ENCODE measurements around the gene KCNK1. TPM values are rescaled to one million over a fixed set of nuclear protein-coding genes. Genes with fewer than 3 reads are reported as not detected.

Gene KCNK1
- total RNA-seq, 2 experiments from 2014 or later: 5.0 to 5.2 TPM

- Mint-ChIP-seq H3K9me3 (peaks cover 7% of the 10 kb centered on the region), H3K27me3 (peaks cover 24% of the 10 kb centered on the region), H3K4me1 (ENCODE audit: low read depth) (no peaks in the 10 kb centered on the region), H3K36me3 (no peaks in the 10 kb centered on the region), H3K4me3 (no peak overlapping the region), H3K27ac (no peak overlapping the region)
- no peak for DNase-seq
- intact Hi-C loops (cut with micrococcal nuclease): no loop called here
- POLR2A ChIA-PET: interaction anchor here (0.7 kb wide), 1 partner anchor 12 kb away, joined by 3 read pairs; no protein-coding TSS in a partner anchor
- CTCF ChIA-PET: no interaction called here
Observed at GRCh38 chr1:233704898-233705723, 91.2 kb downstream of the KCNK1 start.

GRCh38 chr1:233707153-233707879 is 93.4 kb downstream of the KCNK1 start:
- DNase-seq: no peak
- no peak overlapping the region for H3K27ac Mint-ChIP-seq
- ChIA-PET POLR2A (no interaction called here), CTCF (no interaction called here)
- H3K4me3 Mint-ChIP-seq: no peak overlapping the region
- H3K27me3 Mint-ChIP-seq: peaks cover 10% of the 10 kb centered on the region
- H3K36me3 Mint-ChIP-seq: no peaks in the 10 kb centered on the region
- intact Hi-C loops (cut with micrococcal nuclease): no loop called here
- H3K4me1 Mint-ChIP-seq (ENCODE audit: low read depth): no peaks in the 10 kb centered on the region
- H3K9me3 Mint-ChIP-seq: peaks cover 12% of the 10 kb centered on the region

GRCh38 chr1:233707880-233708815 is 94.2 kb downstream of the KCNK1 start:
- Mint-ChIP-seq H3K27ac (no peak overlapping the region), H3K4me1 (ENCODE audit: low read depth) (no peaks in the 10 kb centered on the region), H3K36me3 (no peaks in the 10 kb centered on the region), H3K27me3 (peaks cover 10% of the 10 kb centered on the region), H3K4me3 (no peak overlapping the region), H3K9me3 (peaks cover 12% of the 10 kb centered on the region)
- ChIA-PET POLR2A (no interaction called here), CTCF (no interaction called here)
- DNase-seq: no peak
- intact Hi-C loops (cut with micrococcal nuclease): no loop called here

- intact Hi-C loops (cut with micrococcal nuclease): no loop called here
- DNase-seq: no peak
- no peaks in the 10 kb centered on the region for H3K36me3 Mint-ChIP-seq
- H3K4me3 Mint-ChIP-seq: no peak overlapping the region
- no peaks in the 10 kb centered on the region for H3K4me1 Mint-ChIP-seq (ENCODE audit: low read depth)
- POLR2A ChIA-PET: no interaction called here
- no peak overlapping the region for H3K27ac Mint-ChIP-seq
- CTCF ChIA-PET: no interaction called here
- peaks cover 8% of the 10 kb centered on the region for H3K27me3 Mint-ChIP-seq
- H3K9me3 Mint-ChIP-seq: peaks cover 12% of the 10 kb centered on the region
Observed at GRCh38 chr1:233710031-233710430, 96.1 kb downstream of the KCNK1 start.

- H3K27ac Mint-ChIP-seq: no peak overlapping the region
- peaks cover 12% of the 10 kb centered on the region for H3K9me3 Mint-ChIP-seq
- POLR2A ChIA-PET: no interaction called here
- H3K4me1 Mint-ChIP-seq (ENCODE audit: low read depth): no peaks in the 10 kb centered on the region
- CTCF ChIA-PET: no interaction called here
- intact Hi-C loops (cut with micrococcal nuclease): no loop called here
- peaks cover 8% of the 10 kb centered on the region for H3K27me3 Mint-ChIP-seq
- DNase-seq: no peak
- H3K4me3 Mint-ChIP-seq: no peak overlapping the region
- H3K36me3 Mint-ChIP-seq: no peaks in the 10 kb centered on the region
Observed at GRCh38 chr1:233710507-233710906, 96.6 kb downstream of the KCNK1 start.

- POLR2A ChIA-PET: no interaction called here
- Mint-ChIP-seq H3K4me1 (ENCODE audit: low read depth) (no peaks in the 10 kb centered on the region), H3K27ac (no peak overlapping the region), H3K4me3 (no peak overlapping the region), H3K27me3 (peaks cover 13% of the 10 kb centered on the region), H3K9me3 (peaks cover 5% of the 10 kb centered on the region), H3K36me3 (no peaks in the 10 kb centered on the region)
- no peak for DNase-seq
- CTCF ChIA-PET: interaction anchor here (0.6 kb wide), 1 partner anchor 218 kb away, joined by 3 read pairs; no protein-coding TSS in a partner anchor
- intact Hi-C loops (cut with micrococcal nuclease): no loop called here
Observed at GRCh38 chr1:233714631-233715217, 100.8 kb downstream of the KCNK1 start.

GRCh38 chr1:233718057-233718456 is 104.2 kb downstream of the KCNK1 start:
- Mint-ChIP-seq H3K36me3 (no peaks in the 10 kb centered on the region), H3K4me3 (no peak overlapping the region), H3K9me3 (no peaks in the 10 kb centered on the region), H3K27me3 (peaks cover 19% of the 10 kb centered on the region), H3K4me1 (ENCODE audit: low read depth) (no peaks in the 10 kb centered on the region), H3K27ac (no peak overlapping the region)
- ChIA-PET CTCF (no interaction called here), POLR2A (no interaction called here)
- intact Hi-C loops (cut with micrococcal nuclease): no loop called here
- DNase-seq: no peak

- Mint-ChIP-seq H3K4me1 (ENCODE audit: low read depth) (no peaks in the 10 kb centered on the region), H3K27me3 (peaks cover 17% of the 10 kb centered on the region), H3K27ac (no peak overlapping the region), H3K36me3 (no peaks in the 10 kb centered on the region), H3K9me3 (no peaks in the 10 kb centered on the region), H3K4me3 (no peak overlapping the region)
- intact Hi-C loops (cut with micrococcal nuclease): no loop called here
- ChIA-PET POLR2A (no interaction called here), CTCF (no interaction called here)
- DNase-seq: no peak
Observed at GRCh38 chr1:233719655-233720341, 105.9 kb downstream of the KCNK1 start.

GRCh38 chr1:233721004-233721595 is 107.2 kb downstream of the KCNK1 start:
- H3K9me3 Mint-ChIP-seq: no peaks in the 10 kb centered on the region
- H3K27ac Mint-ChIP-seq: no peak overlapping the region
- CTCF ChIA-PET: interaction anchor here (0.6 kb wide), 1 partner anchor 429 kb away, joined by 3 read pairs; no protein-coding TSS in a partner anchor
- intact Hi-C loops (cut with micrococcal nuclease): loop anchor here (1.0 kb wide), 1 partner anchor 94 kb away; no protein-coding TSS in a partner anchor
- no peak for DNase-seq
- H3K4me1 Mint-ChIP-seq (ENCODE audit: low read depth): no peaks in the 10 kb centered on the region
- H3K27me3 Mint-ChIP-seq: peaks cover 17% of the 10 kb centered on the region
- H3K4me3 Mint-ChIP-seq: no peak overlapping the region
- POLR2A ChIA-PET: no interaction called here
- no peaks in the 10 kb centered on the region for H3K36me3 Mint-ChIP-seq

Measured in activated CD4-positive, alpha-beta memory T cell treated with anti-CD3 and anti-CD28 coated beads for 36 hours (primary cell).